GM18867 (cell line): Measurements from ENCODE around the gene URB1.

Experiments
- ATAC-seq: cut with Tn5 transposase; IDR thresholded peaks from one replicate; pipeline ENCODE4 v1.9.1; 2021; ENCODE audit warnings: mild to moderate bottlenecking, moderate library complexity; ENCODE audit not compliant: unreplicated experiment

The URB1 gene

DNA sequence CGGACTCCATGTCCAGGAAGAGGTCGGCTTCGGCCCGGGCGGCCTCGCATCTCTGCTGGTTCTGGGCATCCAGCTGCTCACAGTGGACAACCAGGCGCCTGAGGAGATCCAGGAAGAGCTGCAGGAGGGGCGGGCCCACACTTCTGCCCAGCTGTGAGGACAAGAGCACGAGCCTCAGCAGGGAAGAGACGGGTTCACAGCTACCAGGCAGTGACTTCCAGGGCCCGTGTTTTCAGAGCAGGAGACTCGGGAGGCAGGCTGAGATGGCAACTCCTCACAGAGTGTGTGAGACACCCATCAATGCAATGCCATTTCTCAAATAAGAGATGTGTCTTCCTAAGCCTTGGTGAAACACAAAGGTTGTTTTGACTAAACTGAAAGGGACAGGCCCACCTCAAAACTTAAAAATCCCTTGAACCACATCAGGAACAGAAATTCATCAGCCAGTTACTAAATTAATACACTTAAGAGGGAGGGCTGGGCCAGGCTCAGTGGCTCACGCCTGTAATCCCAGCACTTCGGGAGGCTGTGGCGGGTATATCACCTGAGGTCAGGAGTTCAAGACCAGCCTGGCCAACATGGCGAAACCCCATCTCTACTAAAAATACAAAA, 43.4 kb downstream of the URB1 start:
- no peak for ATAC-seq

DNA sequence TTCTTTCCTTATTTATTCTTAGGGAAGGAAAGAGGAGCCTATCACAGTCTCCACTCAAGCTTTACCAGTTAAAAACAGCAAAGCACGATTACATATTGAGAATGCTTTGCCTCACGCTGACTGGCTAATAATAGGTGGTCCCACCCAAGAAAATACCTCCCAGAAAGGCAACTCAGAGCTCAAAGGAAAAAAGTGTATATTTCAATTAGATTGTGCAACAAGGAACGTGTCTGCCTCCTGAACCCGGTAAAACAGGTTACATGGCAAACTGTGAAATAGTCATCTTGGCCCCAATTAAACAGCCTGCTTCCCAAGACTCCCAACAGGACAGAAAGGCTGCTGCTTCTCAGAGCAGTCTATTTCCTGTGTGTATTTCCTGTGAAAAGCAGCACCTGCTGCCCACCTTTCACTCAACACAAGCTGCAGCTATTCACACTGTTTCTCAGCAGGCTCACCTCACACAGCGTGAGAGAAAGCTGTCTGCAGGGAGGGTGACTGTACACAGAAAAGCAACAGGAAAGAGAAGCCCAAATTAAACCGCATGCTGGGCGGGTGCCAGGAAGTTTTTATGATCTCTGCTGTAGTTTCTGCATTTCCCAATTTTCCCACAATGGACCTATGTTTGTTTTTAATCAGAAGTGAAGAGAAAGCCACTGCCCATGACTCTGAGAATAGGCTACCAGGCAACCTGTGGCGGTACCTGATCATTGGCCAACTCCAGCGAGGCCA, 44.0 kb downstream of the URB1 start:
- ATAC-seq = no peak

DNA sequence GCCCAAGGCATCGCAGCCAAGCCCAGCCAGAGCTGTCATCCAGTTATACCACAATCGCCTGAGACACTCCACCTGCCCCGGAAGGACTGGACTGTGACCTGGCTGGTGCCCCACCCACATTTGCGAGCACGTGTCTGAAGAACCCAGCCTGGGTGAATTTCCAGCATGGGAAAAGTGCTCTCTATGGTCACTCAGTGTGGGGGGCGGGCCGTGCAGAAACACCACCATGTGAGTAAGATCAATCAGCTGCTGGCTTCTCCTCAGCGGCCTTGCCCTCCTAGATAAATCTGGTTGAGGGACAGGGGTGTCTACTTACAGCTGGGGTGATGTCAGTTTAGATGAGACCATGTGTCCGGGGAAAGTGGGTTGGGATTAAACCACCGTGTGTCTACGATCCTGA, 44.8 kb downstream of the URB1 start:
- ATAC-seq = no peak

DNA sequence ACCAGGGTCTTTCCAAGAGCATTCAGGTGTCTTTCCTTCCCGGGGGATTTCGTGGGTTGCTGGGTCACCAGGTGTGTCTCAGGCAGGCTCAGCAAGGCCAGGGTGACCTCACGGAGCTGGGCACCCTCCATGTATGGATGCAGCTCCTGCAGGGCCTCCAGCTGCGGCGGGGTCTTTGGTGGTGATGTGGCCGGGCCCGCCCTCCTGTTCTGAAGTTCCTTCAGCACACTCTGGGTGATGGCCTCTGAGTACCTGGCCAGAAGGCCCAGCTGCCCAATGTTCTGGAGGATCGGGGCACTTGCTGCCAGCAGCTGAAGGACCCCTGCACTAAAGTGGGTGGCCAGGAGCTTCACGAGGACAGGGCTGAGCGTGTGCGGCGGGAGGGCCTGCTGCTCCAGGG, 45.5 kb downstream of the URB1 start:
- no peak for ATAC-seq

DNA sequence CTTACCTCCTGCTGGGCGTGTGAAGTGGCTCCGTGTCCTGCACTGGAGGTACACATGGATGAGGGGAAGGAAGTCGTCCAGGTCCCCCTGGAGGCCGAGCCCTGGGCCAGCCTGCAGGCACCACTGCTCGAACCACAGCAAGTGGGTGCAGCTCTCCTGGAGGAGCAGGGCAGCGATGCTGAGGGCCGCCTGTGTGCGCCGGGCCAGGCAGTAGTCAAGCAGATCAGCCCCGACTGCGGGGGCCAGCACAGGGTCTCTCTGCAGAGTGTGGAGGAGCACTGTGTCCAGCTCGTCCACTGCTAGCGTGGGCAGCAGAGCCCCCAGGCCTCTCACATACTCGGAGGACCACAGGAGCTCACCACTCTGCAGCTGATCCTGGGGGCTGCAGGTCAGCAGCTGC, 45.9 kb downstream of the URB1 start:
- ATAC-seq = no peak

DNA sequence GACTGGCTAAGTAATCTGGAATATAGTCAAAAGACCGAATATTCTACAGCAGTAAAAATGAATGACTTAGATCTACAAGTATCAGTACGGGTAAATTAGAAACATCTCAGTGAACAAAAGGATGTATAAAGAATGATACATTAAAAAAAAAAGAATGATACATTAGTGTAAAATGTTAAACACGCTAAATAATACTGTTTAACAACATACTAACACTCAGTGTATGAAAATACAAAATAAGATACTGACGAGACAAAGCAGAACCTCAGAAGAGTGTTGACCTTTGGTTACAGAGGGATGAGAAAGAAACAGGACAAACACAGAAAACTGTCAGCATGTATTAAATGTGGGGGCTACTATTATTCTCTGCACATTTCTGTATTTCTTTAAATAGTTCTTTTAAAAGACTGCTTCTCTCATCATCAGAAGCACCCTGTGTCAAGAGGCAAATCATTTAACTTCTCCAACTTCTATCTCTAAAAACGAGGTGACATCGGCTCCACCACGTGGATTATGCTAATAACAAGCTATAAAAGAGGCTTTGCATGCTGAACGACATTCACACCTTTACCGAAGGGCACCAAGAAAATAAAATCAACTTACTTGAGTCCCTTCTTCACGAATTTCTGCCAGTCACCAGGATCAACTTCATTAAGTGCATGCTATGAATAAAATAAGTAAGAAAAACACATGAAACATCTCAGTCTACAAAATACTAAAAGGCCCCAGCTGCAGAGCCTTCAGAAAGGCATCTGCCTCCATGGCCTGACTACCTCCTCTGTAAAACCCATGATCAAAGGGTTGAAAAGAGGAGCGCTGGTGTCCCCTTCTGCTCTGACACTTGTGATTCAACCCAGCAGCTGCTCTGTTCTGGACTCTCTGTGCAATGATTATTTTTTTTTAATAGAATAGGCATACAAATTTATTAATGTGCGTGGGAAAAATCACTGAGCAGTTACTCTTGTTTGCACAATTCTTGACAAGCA, 51.7 kb downstream of the URB1 start:
- ATAC-seq = no peak

DNA sequence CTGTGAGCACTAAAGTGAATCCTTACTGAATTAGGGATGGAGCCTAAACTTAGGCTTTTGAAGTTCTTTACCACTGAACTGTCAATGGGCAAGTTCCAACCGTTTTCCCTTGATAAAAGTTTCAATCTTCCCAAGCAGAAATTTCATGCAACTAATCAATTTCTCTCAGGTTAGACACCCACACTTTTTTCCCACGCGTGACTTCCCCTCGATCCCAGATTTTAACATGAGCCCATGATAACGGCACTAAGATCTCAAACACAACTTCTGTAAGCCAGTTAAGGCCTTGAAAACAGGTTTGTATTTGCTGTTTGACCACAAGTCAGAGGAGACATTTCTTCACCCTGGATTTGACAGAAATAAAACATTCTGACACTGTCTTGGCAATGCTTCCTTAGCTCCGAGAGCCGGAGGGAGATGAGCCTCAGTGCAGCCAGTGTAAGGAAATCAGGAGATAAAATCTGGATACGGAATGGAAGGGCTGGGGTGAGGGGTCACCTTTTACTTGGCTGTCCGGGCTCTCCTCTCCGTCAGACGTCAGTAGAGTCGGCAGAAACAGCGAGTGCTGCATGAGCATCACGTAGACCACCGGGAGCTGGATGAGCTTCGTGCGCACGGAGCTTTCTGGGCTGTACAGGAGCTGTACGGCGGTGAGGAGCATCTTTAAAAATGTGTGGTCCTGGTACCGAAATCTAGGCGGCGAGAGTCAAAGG, 54.4 kb downstream of the URB1 start:
- ATAC-seq = no peak

DNA sequence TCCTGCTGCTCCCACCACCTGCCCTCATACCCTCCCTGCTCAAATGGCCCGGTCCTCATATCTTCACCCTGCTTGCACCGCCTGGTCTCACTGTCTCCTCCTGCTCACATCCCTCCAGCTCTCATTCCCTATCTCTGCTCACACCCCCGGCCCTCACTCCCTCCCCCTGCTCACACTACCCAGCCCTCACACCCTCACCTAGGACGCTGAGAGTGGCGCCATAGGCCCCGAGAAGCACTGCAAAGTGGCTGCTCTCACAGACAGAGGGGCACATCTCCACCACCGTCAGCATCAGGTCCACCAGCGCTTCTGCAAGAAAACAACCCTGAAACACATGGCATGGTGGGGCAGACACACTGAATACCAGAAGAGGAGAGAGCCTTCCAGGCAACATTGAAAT, 55.6 kb downstream of the URB1 start:
- ATAC-seq = no peak

DNA sequence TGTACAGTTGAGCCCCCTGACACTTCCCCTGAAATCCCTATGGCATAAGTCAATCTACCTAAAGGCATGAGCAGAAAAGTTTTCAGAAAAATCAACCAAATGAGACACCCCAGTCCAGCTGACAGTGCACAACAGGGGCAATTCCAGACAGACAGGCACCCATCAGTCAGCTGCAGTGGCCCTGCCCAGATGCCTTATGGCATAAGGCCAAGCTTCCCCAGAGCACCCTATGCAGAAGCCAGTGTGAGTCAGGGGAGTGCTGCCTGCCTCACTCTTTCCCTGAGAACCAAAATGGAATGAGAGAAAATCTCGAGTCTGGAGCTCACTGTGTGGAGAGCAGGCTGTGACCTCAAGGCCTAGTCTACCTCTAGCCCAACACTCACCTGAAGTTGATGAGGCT, 56.1 kb downstream of the URB1 start:
- no peak for ATAC-seq

DNA sequence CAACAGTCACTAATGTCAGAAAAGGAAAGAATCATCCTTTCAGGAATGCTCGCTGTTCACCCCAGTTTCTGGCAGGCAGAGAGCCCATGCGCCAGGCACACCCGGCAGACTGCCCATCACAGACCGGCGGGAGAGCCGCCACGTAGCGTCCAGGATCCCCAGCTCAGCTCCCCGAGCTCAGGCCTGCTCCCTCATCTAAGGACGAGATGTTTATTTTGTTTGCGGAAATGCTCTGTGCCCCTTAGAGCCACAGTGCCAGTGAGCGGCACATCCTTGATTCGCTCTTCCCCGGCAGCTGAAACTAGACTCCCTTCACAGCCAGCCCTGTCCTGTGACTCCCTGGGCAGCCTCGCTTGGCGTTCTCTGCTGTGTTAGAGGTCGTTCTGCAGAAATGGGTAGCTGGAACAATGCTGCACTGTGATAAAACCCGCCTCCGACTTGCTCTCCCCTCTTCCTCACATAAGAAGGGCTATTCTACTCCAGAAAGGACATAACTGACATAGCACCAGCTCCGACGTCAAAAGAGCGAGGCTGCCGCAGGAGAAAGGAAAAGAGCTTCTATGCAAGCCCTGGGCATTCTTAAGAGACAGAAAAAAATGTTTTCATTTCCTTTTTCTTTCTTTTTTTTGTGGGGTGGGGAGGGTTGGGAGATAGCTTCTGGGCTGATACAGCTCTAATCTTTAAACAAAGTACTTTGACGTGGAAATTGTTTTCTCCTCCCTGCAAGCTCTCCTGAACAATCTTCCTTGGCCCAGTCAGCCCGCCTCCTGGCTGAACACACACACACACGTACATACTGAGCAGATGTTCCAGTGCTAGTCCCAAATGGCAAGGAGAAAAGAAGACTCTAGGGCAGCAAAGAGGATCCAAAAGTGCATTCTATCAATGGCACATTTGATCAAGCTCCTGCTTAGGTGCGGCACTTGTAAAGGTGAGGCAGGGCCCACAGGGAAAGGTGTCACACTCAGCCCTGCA, 56.9 kb downstream of the URB1 start:
- no peak for ATAC-seq

DNA sequence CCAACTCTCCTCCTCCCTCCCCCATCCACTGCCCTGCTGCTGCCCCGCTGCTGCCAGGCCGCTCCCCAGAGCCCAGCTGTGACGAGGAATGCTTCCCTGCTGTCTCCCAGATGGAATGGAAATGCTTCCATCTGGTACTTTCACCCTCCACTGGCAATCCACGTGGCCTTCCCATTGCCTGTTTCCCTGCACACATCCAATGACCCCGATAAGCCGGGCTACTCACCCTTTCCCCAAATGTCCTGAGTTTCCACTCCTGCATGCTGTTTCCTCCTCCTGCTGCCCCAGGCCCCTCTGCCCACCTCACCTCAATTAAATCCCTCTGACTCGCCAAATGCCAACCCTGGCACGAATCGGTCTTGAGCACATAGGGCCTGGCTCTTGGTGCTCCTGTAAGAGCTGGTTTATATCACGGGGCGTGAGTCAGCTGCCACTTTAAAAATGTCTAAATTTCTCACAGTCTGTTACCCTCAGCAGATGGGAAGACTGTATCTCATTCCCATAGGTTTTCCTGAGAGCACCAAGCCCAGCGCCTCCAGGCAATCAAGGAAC, 57.8 kb downstream of the URB1 start:
- ATAC-seq = no peak

DNA sequence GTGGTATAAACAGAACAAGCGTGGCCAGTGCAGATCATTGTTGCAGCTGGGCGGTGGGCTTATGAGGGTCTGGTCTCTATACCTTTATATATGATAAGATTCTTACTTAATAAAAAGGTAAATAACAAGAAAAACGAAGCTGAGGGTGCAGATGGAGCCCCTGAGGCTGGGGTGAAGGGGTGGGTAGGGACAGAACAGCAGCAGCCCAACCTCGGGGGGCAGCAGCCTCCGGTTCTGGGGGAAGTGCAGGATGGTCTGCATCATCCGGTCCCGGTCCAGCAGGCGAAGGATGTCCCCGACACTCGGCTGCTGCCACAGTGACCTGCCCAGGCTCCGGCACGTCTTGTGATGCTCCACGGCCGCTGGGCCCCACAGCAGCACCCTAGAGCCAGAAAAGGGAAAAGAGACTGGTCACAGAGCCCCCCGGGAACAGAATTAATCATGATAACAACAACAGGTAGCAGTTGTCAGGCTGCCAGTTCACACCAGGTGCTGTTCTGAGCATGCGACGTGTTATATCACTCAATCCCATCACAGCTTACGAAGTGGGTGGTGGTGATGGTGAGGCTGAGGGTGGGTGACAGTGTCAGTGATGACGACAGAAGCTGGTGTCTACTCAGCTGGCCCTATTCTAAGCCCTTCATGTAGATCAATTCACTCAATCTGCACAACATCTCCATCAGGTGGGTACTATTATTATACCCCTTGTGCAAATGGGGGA, 58.7 kb downstream of the URB1 start:
- ATAC-seq = no peak

DNA sequence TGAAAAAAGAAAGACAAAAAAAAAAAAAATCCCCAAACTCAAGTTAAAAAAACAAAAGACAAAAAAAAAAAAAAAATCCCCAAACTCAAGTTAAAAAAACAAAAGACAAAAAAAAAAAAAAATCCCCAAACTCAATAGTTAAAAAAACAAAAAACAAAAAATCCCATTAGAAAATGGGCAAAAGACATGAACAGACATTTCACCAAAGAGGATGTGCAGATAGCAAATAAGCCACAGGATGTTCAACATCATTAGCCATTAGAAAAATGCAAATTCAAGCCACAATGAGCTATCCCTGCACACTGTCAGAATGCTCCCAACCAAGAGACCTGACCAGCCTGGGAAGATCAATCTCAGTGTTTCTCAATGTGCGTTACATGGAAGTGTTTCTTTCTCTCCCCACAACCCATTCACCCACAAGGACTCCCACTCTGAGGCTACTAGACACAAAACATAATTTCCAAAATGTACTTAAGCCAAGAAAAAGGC, 60.3 kb downstream of the URB1 start:
- no peak for ATAC-seq

DNA sequence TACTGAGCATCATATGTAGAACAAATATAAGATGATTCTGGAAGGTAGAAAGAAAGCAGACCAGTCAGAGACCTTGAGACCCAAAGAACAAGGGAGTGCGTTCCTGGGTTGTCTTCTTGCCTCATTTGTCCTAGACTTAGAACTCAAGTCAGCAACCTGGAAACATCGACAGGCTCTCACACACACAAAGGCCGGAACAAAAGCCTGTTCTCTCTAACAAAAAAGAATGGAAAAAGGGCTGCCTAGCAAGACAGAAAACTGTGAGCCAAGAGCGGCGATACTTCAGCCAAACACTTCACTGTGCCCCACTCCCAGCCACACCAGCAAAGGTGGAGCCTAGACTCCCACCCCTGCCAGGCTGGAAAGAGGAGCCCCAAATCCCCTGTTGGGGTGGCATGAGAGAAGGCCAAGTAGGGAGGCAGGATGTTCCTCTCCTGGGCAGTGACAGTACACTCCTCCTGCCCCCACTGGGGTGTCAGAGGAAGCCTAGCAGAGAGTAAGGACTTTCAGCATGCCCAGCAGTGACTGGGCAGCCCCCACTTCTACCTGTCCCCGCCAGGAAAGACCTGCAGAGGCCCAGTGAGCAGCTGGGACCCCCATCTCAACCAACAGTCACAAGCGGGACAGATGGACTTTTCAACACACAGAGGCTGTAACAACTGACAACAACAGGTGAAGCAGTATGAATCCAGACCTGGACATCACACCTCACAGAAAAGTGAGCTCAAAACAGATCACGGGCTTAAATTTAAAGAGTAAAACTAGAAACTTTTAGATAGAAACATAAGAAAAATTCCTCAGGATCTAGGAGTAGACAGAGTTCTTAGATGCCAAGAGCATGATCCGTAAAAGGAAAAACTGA, 61.1 kb downstream of the URB1 start:
- ATAC-seq = no peak

DNA sequence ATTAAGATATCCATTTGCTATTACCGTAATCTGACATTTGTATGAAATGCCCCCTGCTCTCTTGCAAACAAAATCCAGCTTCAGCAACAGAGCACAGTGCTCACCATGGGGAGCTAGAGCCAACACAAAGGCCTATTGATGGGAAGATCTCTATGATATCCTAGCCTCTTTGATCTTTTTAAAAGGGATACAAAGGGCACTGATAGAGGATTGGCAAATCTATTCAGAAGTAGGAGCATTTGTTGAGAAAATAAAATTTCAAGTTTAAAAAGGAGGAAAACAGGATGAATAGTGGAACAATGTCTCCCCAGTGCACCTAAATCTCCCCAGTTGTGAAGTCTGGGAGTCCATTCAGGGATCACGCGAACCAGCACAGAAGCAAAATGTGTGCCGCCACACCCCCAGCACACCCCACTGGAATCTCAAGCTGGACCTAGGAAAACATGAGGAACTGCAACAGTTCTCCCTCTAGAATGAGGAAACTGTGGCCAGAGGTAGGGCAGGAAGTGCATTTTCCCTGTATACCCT, 62.0 kb downstream of the URB1 start:
- ATAC-seq = no peak

DNA sequence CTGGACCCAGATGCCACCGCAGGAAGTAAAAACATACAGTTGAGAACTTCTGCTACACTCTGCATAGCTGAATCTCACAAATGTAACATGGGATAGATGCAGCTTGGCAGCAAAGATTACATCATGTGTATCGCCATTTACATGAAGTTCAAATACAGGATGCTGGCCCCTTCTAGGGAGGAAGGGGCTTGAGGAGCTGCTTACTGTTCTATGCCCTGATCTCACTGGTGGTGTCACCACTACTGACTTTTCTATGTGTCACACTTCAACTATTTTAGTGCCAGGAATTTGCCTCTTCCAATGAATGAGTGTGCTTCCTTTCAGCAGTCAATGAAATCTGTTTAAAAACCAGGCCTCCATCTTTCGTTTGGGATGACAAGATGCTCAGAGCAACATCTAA, 63.0 kb downstream of the URB1 start:
- ATAC-seq = no peak

DNA sequence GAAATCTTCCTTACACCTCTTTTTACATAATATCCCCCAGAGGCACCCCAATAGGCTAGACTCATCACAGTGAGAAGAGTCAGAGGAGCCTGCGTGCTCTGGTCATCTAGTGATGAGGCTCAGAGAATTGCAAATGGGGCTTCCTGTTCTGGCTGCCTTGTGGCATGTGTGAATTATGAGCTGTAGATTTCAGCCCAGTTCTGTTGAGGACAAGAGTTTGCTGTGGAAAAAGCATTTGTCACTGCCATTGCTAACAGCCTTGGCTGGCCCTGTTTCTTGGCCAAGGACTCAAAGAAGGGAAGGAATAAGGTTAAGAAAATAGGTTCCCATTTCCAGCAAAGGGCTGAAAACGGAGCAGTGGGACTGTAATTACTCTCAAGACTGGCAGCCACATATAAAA, 63.5 kb downstream of the URB1 start:
- no peak for ATAC-seq

DNA sequence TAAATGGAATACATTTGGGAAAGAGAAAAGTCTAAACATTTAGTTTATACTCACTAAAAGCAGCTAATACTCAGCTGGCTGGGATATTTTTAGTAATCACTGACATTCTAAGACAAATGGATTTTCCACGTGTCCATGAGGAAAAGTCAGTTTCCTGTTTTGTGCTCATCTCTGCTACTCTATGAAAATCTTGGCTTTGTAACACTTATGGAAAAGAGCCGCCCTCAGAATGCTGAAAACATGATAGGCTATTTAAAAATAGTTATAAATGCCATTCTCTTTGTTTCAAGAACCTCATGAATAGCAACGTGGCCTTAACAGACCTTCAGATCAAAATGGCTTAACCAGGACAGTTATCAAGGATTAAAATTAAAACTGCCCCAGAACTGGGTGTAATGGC, 64.2 kb downstream of the URB1 start:
- no peak for ATAC-seq
